Esophagus muscularis mucosa (tissue), 3 donors: ENCODE results near the gene SAMD4B.

Experiments
- CTCF ChIP-seq, 3 experiments: fragments of 200-600 bp in 2 of 3; fragments of 450-650 bp in 1 of 3; sonication (generic) in 2 of 3; IDR thresholded peaks; one replicate each; pipeline ENCODE4 v1.5.1; 2017 to 2019; ENCODE audit warnings: antibody characterized with exemption in 3 of 3, mild to moderate bottlenecking in 2 of 3, moderate library complexity in 1 of 3
- EP300 ChIP-seq: sonication (generic); formaldehyde crosslinking; IDR thresholded peaks from one replicate; pipeline ENCODE4 v1.6.1; 2017; ENCODE audit warnings: antibody characterized with exemption

- TF ChIP-seq CTCF (IDR thresholded peaks at IDR 0.05) (no peak), EP300 (no peak)
These were observed 43.6 kb downstream of the SAMD4B start for GRCh38 chr19:39385629-39386411.
